GM12878 (cell line): ENCODE results near the gene OSER1. TPM values are rescaled to one million over a fixed set of nuclear protein-coding genes. Genes with fewer than 3 reads are reported as not detected.

ENCODE experiments used
- ATAC-seq: fragments of 200-7000 bp; cut with Tn5 transposase; 3 replicates; pipeline ENCODE4 v1.9.1; 2020; ENCODE audit warnings: mild to moderate bottlenecking, moderate library complexity
- Bru-seq: library from RNA; stranded (reverse); fragments of 400-500 nt; gene quantifications from one replicate; lab custom pipeline; 2021; lab: Mats Ljungman, UMichigan
- BruChase-seq, 2 experiments: library from RNA; stranded (reverse); fragments of 400-500 nt; gene quantifications; one replicate each; lab custom pipeline; 2021; lab: Mats Ljungman, UMichigan
- BruUV-seq: library from RNA; stranded (reverse); fragments of 400-500 nt; replicated peaks from 2 replicates; lab custom pipeline; 2021; lab: Mats Ljungman, UMichigan
- CTCF ChIA-PET: fragments of 300-600 bp; sonication (Branson Sonifier 250); formaldehyde crosslinking; extraction: SDS; loops from one replicate; lab custom pipeline; 2021; ENCODE audit warnings: inconsistent platforms; lab: Yijun Ruan, JAX
- POLR2A ChIA-PET: fragments of 350-600 bp; formaldehyde crosslinking; extraction: SDS; loops from one replicate; lab custom pipeline; 2021; ENCODE audit warnings: inconsistent platforms; lab: Charles Lee
- RAD21 ChIA-PET: fragments of 300-600 bp; sonication (Branson Sonifier 250); formaldehyde crosslinking; loops from one replicate; lab custom pipeline; 2023; ENCODE audit warnings: antibody characterized with exemption; ENCODE audit not compliant: unreplicated experiment; lab: Charles Lee
- SMC1A ChIA-PET: fragments of 300-600 bp; sonication (Branson Sonifier 250); formaldehyde crosslinking; loops from one replicate; lab custom pipeline; 2023; ENCODE audit not compliant: unreplicated experiment, uncharacterized antibody; lab: Charles Lee
- DNase-seq: peaks from one replicate; pipeline ENCODE4 v3.0.0-alpha.2; 2011; ENCODE audit warnings: low read depth, low spot score
- FAIRE-seq: peaks from 3 replicates; lab custom pipeline; 2011; peaks lifted over from hg19 to GRCh38; lab: Jason Lieb, UNC
- H2AFZ ChIP-seq: 2 replicates; pipeline ENCODE4 v1.6.0; 2011; ENCODE audit warnings: low read depth, low read length, control low read depth; ENCODE audit not compliant: control insufficient read depth
- H3K27ac ChIP-seq: 2 replicates; pipeline ENCODE4 v1.5.1; 2011; ENCODE audit warnings: control low read depth; ENCODE audit not compliant: control insufficient read depth, insufficient read depth
- H3K27me3 ChIP-seq, 2 experiments: replicated peaks in 1 of 2; 2 replicates each; pipeline versions ENCODE4 v1.6.0 to v1.6.1; 2011; ENCODE audit warnings: low read length in 1 of 2; ENCODE audit not compliant: control insufficient read depth in 2 of 2, insufficient read depth in 2 of 2
- H3K36me3 ChIP-seq, 2 experiments: 2 replicates each; pipeline ENCODE4 v1.5.1; 2011; ENCODE audit warnings: low read length in 1 of 2; ENCODE audit not compliant: control insufficient read depth in 2 of 2, insufficient read depth in 2 of 2
- H3K4me1 ChIP-seq: 2 replicates; pipeline ENCODE4 v1.6.1; 2011; ENCODE audit warnings: mild to moderate bottlenecking, low read length, moderate library complexity, mixed read lengths; ENCODE audit not compliant: control insufficient read depth, insufficient read depth
- H3K4me2 ChIP-seq: 2 replicates; pipeline ENCODE4 v1.6.0; 2011; ENCODE audit warnings: control low read depth; ENCODE audit not compliant: control insufficient read depth, insufficient read depth
- H3K4me3 ChIP-seq: fragments of 200-600 bp; sonication (generic); 2 replicates; pipeline ENCODE4 v1.5.1; 2016
- H3K79me2 ChIP-seq: 2 replicates; pipeline ENCODE4 v1.6.0; 2011; ENCODE audit warnings: low read length; ENCODE audit not compliant: control insufficient read depth, insufficient read depth
- H3K9ac ChIP-seq: 2 replicates; pipeline ENCODE4 v1.8.0; 2011; ENCODE audit warnings: low read length, control low read depth, mixed read lengths; ENCODE audit not compliant: control insufficient read depth, insufficient read depth
- H3K9me3 ChIP-seq: replicated peaks from 3 replicates; pipeline ENCODE4 v1.5.1; 2011; ENCODE audit warnings: mild to moderate bottlenecking, low read length; ENCODE audit not compliant: control insufficient read depth, insufficient read depth
- H4K20me1 ChIP-seq: 2 replicates; pipeline ENCODE4 v1.6.0; 2011; ENCODE audit not compliant: control insufficient read depth, insufficient read depth
- RB1 ChIP-seq: fragments of 450-650 bp; formaldehyde crosslinking; IDR thresholded peaks from 2 replicates; pipeline ENCODE4 v1.6.1; 2017; ENCODE audit warnings: mild to moderate bottlenecking, borderline replicate concordance
- SMC3 ChIP-seq: IDR thresholded peaks from 2 replicates; pipeline ENCODE4 v1.6.1; 2011; ENCODE audit warnings: low read length, improper control_type of control experiment, borderline replicate concordance
- YBX1 ChIP-seq: fragments of 450-650 bp; IDR thresholded peaks from 2 replicates; pipeline ENCODE4 v1.6.1; 2016; ENCODE audit warnings: antibody characterized with exemption
- ZNF274 ChIP-seq: IDR thresholded peaks from one replicate; pipeline ENCODE4 v1.8.0; 2011; ENCODE audit not compliant: insufficient read length, insufficient read depth
- WGBS: methylation state at CpG from one replicate; pipeline ENCODE4 v1.1.6; 2016; ENCODE audit warnings: low lambda C conversion rate; ENCODE audit not compliant: insufficient replicate concordance, insufficient coverage; ENCODE audit errors: missing lambda C conversion rate; 5-methylcytosine and 5-hydroxymethylcytosine counted together
- in situ Hi-C: fragments of 300-500 bp; cut with MboI; formaldehyde crosslinking; loops from 9 replicates; pipeline ENCODE4 v1.14.3; 2018; ENCODE audit warnings: mixed read lengths
- intact Hi-C: fragments of 100-400 bp; cut with micrococcal nuclease; formaldehyde crosslinking; loops from one replicate; pipeline ENCODE4 v1.14.2; 2022; ENCODE audit not compliant: unreplicated experiment
- long read RNA-seq, 2 experiments: library from polyadenylated mRNA; unstranded; transcript quantifications; one replicate each; pipeline ENCODE4 v2.0.0, GENCODE V29; 2019 to 2020
- polyA minus RNA-seq, 3 experiments: library from RNA; depleted of rRNA, polyadenylated mRNA; stranded (reverse); fragments of >200 nt; gene quantifications; 2 replicates each; pipeline ENCODE4 v1.2.3, GENCODE V29; 2011
- polyA plus RNA-seq, 11 experiments: library from polyadenylated mRNA; depleted of rRNA in 4 of 11; unstranded in 6 of 11; stranded (reverse) in 5 of 11; fragments of >200 nt; fragmentation: Nextera tagmentation in 4 of 11; fragmentation: Illumina TruSeq in 1 of 11; extraction: Ambion mirVana in 4 of 11; extraction: Trizol in 1 of 11; gene quantifications; 1 replicate in 1 of 11; 2 replicates in 10 of 11; pipeline versions ENCODE4 v1.2.1 to v1.2.3, GENCODE V29; 2011 to 2016; ENCODE audit warnings: inconsistent platforms in 2 of 11, missing spikeins in 2 of 11, low read depth in 1 of 11
- total RNA-seq, 4 experiments: library from RNA; depleted of rRNA in 3 of 4; stranded (reverse); fragments of >200 nt in 3 of 4; fragmentation: Illumina TruSeq in 1 of 4; extraction: Trizol in 1 of 4; gene quantifications; 2 replicates each; pipeline versions ENCODE4 v1.2.1 to v1.2.3, GENCODE V29; 2013 to 2021
- TF ChIP-seq, protein P1 (sequence below): fragments of 450-650 bp; IDR thresholded peaks from 2 replicates; pipeline ENCODE4 v1.6.1; 2017; ENCODE audit warnings: low read depth, mild to moderate bottlenecking, moderate library complexity
- TF ChIP-seq, protein P2 (sequence below): IDR thresholded peaks from 2 replicates; pipeline ENCODE4 v1.6.1; 2011; ENCODE audit warnings: borderline replicate concordance, low read depth, mild to moderate bottlenecking, moderate library complexity, low read length; ENCODE audit not compliant: insufficient read depth, poor library complexity, severe bottlenecking
- TF ChIP-seq, protein P3 (sequence below): IDR thresholded peaks from 2 replicates; pipeline ENCODE4 v1.6.1; 2012; ENCODE audit warnings: improper control_type of control experiment, low read depth, low read length; ENCODE audit not compliant: insufficient replicate concordance

OSER1 gene
- 14.2 and 15.2 TPM in 2 replicates for total RNA-seq (2013; cell fraction: nucleolus; rRNA removed)
- 19.3 and 21.0 TPM in 2 replicates for total RNA-seq (2014; rRNA removed)
- 22.2 and 23.2 TPM in 2 replicates for total RNA-seq (2014; rRNA removed; fragmentation: Illumina TruSeq; extraction: Trizol)
- total RNA-seq (2021), result 20.4 and 21.6 TPM in 2 replicates
- 38.1 TPM for polyA plus RNA-seq (2011; ENCODE audit: low read depth)
- polyA plus RNA-seq (2011; rRNA removed), result 52.5 and 54.0 TPM in 2 replicates
- polyA plus RNA-seq (2011; cell fraction: cytosol; rRNA removed), result 33.3 and 39.4 TPM in 2 replicates
- polyA plus RNA-seq (2011; cell fraction: nucleus; rRNA removed), result 31.7 and 56.8 TPM in 2 replicates
- polyA plus RNA-seq (2012), result 30.5 and 42.3 TPM in 2 replicates
- 28.4 and 37.4 TPM in 2 replicates for polyA plus RNA-seq (2014; fragmentation: Illumina TruSeq; extraction: Trizol)
- polyA plus RNA-seq (2014; fragmentation: Nextera tagmentation; extraction: Ambion mirVana), result 10 to 100 TPM; 50.3 to 63.8 TPM
- 22.6 and 23.9 TPM in 2 replicates for polyA plus RNA-seq (2014; rRNA removed)
- polyA plus RNA-seq (2016; fragmentation: Nextera tagmentation; extraction: Ambion mirVana), result 10 to 100 TPM; 28.4 to 33.0 TPM
- 31.2 and 45.4 TPM in 2 replicates for polyA minus RNA-seq (2011; rRNA and poly(A)+ RNA removed)
- polyA minus RNA-seq (2011; cell fraction: cytosol; rRNA and poly(A)+ RNA removed), result 11.9 and 13.2 TPM in 2 replicates
- polyA minus RNA-seq (2011; cell fraction: nucleus; rRNA and poly(A)+ RNA removed), result 9.2 and 10.0 TPM in 2 replicates
- Bru-seq, nascent RNA, result percentile 97 among the genes with signal in this experiment
- BruChase-seq, experiment 1, labeled RNA remaining after a 6-hour chase, result percentile 89 among the genes with signal in this experiment
- percentile 93 among the genes with signal in this experiment for BruChase-seq, experiment 2, labeled RNA remaining after a 2-hour chase
- long read RNA-seq, experiment 1, transcript OSER1-201 (4 exons, 1,572 nt), result major isoform, 40 of 48 reads
- long read RNA-seq, experiment 1, partial matches to known transcripts, result 0 of 48 reads
- long read RNA-seq, experiment 1, other reads (novel, unspliced or antisense), result 8 of 48 reads
- long read RNA-seq, experiment 2, transcript OSER1-201 (4 exons, 1,572 nt), result major isoform, 295 of 323 reads
- long read RNA-seq, experiment 2, partial matches to known transcripts, result 4 of 323 reads
- long read RNA-seq, experiment 2, other reads (novel, unspliced or antisense), result 24 of 323 reads

DNA sequence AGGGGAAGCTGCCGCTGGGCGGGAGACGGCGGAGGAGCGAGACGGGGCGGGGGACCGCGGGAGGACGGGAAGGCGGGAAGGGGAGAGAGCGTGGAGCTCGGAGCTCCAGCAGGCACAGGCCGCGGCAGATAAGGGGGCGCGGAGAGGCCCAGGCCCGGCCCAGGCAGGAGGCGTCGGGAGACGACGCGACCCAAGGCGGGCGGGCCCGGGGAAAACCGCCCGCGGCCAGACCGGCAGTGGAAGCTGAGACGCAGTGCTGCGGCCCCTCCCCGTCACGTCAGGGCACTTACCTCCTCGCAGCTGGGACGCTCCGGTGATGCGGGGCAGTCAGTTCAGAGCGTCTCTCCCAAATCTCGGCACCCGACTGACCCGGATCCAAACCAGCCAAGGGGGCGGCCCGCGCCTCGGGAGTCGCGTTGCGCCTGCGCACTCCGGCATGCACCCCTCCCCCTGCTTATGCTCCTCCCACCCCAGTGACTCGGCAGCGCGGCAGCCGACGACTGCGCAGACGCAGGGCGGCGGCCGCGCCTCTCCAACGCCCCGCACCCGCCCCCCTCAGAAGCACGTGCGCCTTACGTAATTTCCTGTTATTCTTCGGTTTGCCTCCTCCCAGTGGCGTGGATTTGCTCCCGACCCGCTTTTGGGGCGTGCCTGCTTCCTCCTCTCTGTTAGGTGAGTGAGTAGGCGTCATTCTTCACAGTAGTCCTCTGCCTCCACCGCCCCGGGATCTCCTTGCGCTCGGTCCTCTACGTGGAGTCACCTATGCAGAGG lies at the start of gene OSER1:
Gene OSER1 (minus strand): TSS at position 366 of the 771 bp plus-strand sequence. CDS start 3,814 bp downstream, outside the sequence.
- peak within 1 kb of the TSS; percentile 98 for H3K4me3 ChIP-seq
- peak within 1 kb of the TSS; percentile 76 for H2AFZ ChIP-seq
- intact Hi-C loops (no loop called here), in situ Hi-C loops (loop anchor here (10.0 kb wide), 1 partner anchor 394 kb away; no protein-coding TSS in a partner anchor)
- ChIA-PET SMC1A (interaction anchor here (0.7 kb wide), 1 partner anchor 395 kb away, joined by 3 read pairs; no protein-coding TSS in a partner anchor), POLR2A (no interaction called here), RAD21 (no interaction called here), CTCF (interaction anchor here (0.6 to 2.8 kb wide), 3 partner anchors 8 to 310 kb away, joined by 3 to 14 read pairs (median 4); partner anchors contain the start of gene FITM2)
- no peaks in the 10 kb centered on the region for H3K9me3 ChIP-seq
- peaks cover 4% of the 10 kb centered on the region; the same call in 1 of the 2 replicates for H3K4me1 ChIP-seq
- 0 out of 4 replicates have a peak, but pooled peaks cover 0 to 6% of the 10 kb centered on the region in 2 experiments for H3K36me3 ChIP-seq
- no peaks in the 10 kb centered on the region for H3K27me3 ChIP-seq
- peak within 1 kb of the TSS; percentile 90 for H3K9ac ChIP-seq
- DNase-seq (peak; percentile 88), ATAC-seq (peak; percentile 88), FAIRE-seq (peak; percentile 80)
- BruUV-seq, result no TSS peak
- peak within 1 kb of the TSS; percentile 92 for H3K4me2 ChIP-seq
- H3K27ac ChIP-seq, result peak within 1 kb of the TSS; percentile 89
- no peaks in the 10 kb centered on the region for H4K20me1 ChIP-seq
- H3K79me2 ChIP-seq, result peaks cover 45% of the 10 kb centered on the region
- under 1% methylated on average over 76 of the region's 79 CpGs for WGBS
- TF ChIP-seq, protein P1, sequence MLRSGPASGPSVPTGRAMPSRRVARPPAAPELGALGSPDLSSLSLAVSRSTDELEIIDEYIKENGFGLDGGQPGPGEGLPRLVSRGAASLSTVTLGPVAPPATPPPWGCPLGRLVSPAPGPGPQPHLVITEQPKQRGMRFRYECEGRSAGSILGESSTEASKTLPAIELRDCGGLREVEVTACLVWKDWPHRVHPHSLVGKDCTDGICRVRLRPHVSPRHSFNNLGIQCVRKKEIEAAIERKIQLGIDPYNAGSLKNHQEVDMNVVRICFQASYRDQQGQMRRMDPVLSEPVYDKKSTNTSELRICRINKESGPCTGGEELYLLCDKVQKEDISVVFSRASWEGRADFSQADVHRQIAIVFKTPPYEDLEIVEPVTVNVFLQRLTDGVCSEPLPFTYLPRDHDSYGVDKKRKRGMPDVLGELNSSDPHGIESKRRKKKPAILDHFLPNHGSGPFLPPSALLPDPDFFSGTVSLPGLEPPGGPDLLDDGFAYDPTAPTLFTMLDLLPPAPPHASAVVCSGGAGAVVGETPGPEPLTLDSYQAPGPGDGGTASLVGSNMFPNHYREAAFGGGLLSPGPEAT, result no peak
- TF ChIP-seq, protein P2, sequence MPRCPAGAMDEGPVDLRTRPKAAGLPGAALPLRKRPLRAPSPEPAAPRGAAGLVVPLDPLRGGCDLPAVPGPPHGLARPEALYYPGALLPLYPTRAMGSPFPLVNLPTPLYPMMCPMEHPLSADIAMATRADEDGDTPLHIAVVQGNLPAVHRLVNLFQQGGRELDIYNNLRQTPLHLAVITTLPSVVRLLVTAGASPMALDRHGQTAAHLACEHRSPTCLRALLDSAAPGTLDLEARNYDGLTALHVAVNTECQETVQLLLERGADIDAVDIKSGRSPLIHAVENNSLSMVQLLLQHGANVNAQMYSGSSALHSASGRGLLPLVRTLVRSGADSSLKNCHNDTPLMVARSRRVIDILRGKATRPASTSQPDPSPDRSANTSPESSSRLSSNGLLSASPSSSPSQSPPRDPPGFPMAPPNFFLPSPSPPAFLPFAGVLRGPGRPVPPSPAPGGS, result peak; percentile 46
- TF ChIP-seq, protein P3, sequence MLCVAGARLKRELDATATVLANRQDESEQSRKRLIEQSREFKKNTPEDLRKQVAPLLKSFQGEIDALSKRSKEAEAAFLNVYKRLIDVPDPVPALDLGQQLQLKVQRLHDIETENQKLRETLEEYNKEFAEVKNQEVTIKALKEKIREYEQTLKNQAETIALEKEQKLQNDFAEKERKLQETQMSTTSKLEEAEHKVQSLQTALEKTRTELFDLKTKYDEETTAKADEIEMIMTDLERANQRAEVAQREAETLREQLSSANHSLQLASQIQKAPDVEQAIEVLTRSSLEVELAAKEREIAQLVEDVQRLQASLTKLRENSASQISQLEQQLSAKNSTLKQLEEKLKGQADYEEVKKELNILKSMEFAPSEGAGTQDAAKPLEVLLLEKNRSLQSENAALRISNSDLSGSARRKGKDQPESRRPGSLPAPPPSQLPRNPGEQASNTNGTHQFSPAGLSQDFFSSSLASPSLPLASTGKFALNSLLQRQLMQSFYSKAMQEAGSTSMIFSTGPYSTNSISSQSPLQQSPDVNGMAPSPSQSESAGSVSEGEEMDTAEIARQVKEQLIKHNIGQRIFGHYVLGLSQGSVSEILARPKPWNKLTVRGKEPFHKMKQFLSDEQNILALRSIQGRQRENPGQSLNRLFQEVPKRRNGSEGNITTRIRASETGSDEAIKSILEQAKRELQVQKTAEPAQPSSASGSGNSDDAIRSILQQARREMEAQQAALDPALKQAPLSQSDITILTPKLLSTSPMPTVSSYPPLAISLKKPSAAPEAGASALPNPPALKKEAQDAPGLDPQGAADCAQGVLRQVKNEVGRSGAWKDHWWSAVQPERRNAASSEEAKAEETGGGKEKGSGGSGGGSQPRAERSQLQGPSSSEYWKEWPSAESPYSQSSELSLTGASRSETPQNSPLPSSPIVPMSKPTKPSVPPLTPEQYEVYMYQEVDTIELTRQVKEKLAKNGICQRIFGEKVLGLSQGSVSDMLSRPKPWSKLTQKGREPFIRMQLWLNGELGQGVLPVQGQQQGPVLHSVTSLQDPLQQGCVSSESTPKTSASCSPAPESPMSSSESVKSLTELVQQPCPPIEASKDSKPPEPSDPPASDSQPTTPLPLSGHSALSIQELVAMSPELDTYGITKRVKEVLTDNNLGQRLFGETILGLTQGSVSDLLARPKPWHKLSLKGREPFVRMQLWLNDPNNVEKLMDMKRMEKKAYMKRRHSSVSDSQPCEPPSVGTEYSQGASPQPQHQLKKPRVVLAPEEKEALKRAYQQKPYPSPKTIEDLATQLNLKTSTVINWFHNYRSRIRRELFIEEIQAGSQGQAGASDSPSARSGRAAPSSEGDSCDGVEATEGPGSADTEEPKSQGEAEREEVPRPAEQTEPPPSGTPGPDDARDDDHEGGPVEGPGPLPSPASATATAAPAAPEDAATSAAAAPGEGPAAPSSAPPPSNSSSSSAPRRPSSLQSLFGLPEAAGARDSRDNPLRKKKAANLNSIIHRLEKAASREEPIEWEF, result no peak
- TF ChIP-seq RB1 (peak; percentile 54; the same call in 1 of the 2 replicates), SMC3 (no peak), YBX1 (no peak), ZNF274 (no peak)
